GM18505 (cell line): Measurements from ENCODE around the gene CHIC2.

ENCODE experiments used
- ATAC-seq: cut with Tn5 transposase; IDR thresholded peaks from one replicate; pipeline ENCODE4 v1.9.1; 2021; ENCODE audit not compliant: unreplicated experiment
- POLR2A ChIP-seq: IDR thresholded peaks from 4 replicates; pipeline ENCODE4 v1.6.1; 2011; ENCODE audit warnings: borderline replicate concordance; ENCODE audit not compliant: insufficient read depth, insufficient read length; ENCODE audit errors: extremely low read depth

The CHIC2 gene

DNA sequence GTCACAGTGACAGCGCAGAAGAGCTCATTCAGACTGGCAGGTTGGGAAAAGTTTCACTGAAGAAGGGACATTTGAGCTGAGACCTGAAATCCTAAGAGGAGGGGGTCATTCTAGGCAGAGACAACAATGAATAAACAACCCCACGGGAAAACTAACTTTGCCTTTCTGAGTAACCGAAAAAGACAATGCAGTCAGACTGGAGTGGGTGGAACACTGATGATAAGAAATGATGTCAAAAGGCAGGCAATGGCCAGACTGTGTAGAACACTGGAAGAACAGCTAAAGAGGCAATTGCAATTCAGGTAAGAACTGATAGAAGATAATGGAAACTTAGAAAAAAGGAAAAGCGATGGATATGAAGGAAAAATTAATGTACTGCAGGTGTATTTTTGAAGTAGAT lies 73.8 kb downstream of the CHIC2 start:
- no peak for ATAC-seq
- TF ChIP-seq POLR2A: no peak

DNA sequence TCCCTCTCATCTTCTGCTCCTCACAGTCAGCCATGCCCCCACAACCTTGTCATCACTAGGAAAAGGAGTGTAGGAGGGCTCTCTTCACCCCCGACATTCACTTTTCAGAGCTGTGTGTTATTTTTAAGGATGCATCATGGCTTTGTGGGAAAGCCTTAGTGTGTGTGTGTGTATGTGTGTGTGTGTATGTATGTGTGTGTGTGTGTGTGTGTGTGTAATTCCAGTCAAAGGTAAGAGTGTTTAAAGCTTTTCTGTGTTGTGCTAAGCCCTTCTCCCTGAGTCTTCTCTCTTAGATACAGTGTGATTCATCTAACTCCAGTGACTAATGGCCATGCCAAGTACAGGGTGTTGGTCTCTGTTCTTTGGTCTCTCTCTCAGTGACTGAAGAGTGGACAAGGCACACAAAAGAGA lies 76.6 kb downstream of the CHIC2 start:
- no peak for ATAC-seq
- no peak for TF ChIP-seq POLR2A

DNA sequence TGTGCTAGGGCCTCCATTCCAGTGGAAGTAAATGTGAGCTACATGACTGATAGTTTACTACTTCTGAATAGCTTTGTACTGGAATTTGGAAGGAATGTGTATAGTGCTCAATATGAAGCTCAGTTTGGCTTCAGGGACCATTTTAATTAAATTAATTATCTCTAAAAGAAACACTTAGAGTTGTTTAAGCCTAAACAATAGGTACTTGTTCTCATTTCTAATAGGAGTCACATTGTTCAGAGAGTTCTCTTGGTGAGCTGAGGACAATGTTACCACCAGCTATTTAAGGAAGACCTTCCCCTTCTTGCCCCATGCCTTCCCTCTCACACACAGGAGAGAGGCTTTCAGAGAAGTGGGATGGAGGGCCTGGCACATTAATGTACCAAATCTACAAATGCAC lies 78.3 kb downstream of the CHIC2 start:
- no peak for TF ChIP-seq POLR2A
- no peak for ATAC-seq

DNA sequence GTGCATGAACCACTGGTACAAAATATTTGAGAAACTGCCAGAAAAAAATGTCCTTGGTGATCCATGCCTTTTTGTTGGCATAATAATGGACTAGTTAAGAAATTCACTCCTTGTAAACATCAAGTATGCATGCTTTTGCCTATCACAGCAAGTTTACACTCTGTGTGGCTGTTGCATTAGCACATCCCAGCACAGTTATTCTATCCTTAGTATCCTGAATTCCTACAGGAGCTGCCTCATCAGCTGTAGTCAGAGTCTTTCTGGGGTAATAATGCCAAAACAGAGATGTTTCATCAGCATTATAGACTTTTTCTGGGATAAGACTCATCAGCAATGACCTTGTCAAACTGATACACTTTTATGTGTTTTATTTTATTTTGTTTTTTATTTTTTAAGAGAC lies 82.8 kb downstream of the CHIC2 start:
- no peak for TF ChIP-seq POLR2A
- no peak for ATAC-seq

DNA sequence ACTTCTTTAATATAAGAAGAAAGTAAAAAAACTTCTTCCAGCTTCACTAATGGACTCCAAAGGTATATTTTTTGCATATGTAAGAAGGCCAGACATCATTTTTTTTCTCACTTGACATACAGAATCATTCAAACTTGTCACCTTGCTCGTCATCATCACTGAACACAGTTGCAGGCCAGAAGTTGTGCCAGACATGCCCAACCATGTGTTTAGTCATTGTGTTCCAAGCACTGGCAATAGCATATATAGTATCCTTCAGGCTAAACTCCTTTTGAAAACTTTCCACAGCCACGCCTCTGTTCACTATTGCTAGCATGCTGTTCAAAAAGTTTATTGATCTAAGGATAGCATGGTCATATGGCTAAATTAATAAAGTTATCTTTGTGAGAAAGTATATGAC lies 83.3 kb downstream of the CHIC2 start:
- no peak for TF ChIP-seq POLR2A
- no peak for ATAC-seq

DNA sequence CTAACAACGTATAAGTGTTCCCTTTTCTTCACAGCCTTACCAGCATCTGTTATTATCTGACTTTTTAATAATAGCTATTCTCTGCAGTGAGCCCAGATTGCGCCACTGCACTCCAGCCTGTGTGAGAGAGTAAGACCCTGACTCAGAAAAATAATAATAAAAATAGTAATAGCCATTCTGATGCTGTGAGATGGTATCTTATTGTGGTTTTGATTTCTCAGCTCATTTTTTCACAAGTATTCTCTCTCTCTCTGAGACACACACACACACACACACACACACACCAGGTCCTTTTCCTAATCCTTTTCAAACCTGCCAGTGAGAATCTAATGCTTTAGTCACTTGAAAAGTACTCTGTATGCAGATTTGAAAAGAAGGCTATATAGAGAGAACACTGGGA lies 89.8 kb downstream of the CHIC2 start:
- no peak for ATAC-seq
- TF ChIP-seq POLR2A: no peak

DNA sequence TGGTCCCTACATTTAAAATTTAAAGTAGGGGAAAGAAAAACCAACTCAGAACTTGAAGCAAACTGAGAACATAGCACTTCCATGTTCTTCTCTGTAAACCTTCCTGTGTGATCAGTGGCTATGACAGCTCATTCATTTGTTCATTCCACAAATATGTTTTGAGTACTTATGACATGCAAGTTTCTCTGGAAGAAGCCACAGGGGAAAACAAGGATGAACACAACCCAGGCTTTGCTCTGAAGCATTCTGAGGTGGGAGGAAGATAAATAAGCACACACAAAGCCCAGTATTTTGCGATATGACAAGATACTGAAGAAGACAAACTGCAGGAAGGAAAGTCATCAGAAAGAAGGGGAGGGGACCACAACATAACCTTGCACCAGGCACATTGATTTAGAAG lies 96.4 kb downstream of the CHIC2 start:
- TF ChIP-seq POLR2A: no peak
- ATAC-seq: no peak

DNA sequence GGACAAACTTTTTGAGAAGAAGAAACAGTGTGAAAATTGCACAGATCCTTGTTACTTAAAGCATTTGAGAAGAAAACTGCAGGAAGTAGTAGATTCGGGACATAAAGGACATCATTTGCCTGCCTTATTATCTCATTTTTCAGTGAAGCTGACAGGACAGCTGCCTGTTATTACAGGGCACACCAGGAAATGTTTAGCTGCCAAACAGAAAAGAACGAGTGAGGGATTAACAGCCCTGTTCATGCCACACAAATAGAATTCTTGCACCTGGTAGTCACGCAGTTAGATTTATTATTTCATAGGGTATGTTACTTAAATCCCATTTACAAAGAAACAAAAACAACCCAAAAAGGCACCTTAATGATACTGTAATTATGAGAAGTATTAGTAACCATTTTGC lies 100.6 kb downstream of the CHIC2 start:
- no peak for ATAC-seq
- no peak for TF ChIP-seq POLR2A

DNA sequence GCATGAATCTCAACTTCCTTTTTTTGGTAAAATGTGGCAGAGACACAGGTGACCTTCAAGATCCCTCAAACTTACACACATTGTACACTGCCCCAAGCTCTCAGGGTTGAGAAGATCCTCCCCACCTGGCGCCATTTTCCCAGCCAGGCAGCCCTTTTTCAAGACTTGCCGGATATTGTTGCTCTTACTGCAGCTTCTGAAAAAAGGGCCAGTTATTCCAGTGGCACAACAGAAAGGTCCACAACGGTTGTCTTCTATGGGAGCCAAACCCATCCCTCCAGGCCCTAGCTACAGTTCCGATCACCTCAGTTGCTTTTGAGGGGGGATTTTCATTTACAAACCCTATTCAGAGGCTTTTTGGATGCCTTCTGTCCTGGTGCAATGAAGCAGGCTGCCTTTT lies 101.1 kb downstream of the CHIC2 start:
- ATAC-seq: no peak
- TF ChIP-seq POLR2A: no peak

DNA sequence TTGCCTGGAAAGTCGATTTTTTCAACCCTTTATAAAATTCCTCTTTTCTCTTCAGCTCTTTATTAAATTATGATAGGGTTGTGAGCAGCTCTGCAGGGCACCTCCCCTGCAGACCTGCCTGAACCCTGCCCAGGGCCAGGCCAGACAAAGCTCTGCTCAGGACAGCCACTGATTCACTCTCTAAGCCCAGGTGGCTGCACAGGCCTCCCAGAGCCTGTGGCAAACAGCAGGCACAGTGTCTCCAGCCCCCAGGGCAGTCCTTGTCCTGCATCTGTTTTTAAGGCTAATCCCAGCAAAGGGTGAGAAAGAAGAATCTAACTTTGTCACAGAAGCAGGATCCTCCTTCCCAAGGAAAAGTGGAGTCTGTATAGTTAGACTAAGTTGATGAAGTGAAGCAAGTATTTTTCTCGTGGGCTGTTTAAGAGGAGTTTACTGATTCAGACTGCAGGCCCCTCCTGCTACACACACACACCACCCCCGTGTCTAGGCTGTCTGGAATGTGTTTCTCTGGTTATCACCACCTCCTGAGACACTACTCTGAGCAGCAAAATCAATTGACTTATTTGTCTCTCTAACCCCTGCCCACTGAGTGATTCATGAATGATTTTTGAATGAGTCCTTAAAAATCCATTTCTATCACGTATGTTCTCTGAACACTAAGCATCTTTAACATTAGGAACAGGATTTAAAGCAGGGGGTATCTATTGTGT lies 101.7 kb downstream of the CHIC2 start:
- no peak for ATAC-seq
- no peak for TF ChIP-seq POLR2A

DNA sequence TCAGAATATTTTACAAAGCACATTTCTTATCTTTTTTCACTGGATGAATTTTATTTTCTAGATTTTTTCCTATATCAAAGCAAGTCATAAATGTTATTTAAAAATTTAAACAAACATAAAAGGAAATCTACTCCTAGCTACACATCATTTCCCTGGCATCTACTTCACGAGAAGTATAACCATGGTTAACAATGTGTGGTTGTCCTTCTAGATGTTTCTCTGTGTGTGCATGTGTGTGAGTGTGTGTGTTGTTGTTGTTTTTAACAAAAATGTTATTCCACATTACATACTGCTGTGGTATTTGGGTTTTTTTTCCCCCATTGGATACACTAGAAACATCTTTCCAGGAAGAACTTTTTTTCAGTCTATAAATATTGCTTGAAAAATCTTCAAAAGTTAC lies 103.1 kb downstream of the CHIC2 start:
- no peak for TF ChIP-seq POLR2A
- ATAC-seq: no peak

DNA sequence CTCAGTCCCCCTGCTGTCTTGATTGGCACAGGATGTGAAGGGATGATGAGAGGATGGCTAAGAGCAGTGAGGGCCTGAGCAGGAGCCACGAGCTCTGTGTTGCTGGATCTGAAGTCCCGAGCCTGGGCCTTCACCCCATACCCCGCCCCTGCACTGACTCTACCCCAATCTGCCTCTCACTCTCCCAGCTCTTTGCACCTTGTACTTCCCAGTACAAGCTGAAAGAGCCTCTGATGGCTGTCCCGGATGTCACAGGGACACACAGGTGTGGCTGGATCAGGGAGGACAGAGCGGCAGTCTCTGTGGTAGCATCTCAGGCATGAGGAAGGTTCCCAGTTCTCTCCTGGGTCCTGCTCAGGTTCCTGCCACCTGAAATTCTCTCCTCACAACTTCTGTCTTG lies 103.6 kb downstream of the CHIC2 start:
- no peak for ATAC-seq
- no peak for TF ChIP-seq POLR2A
